ENCODE data around the gene MAML1.
"Not testable (repeated sequence)": the region's sequence is repeated elsewhere in the genome, so short reads cannot be mapped to it uniquely, and the experiment has no call there.

Gene MAML1

DNA sequence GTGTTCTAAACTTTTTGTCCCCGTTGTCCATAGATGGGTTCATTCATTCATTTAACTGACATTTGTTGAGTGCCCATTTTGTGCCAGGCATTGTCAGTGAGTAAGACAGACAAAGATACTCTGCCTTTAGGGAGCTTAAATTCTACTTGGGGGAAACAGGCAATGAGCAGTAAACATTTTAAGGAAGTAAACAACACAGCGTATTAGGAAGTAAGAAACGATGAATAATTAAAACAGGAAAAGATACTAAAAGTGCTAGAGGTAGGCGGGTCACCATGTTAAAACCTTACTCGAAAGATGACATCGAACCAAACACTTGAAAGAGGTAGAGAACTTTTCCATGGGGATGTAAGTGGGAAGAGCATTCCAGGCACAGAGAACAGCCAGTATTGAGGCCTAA lies 5.5 kb upstream of the MAML1 start:
- H3K9me3 Mint-ChIP-seq: no peaks in the 10 kb centered on the region
- H3K27ac Mint-ChIP-seq: peak overlapping the region; percentile 18
- intact Hi-C loops (cut with micrococcal nuclease): no loop called here
- H3K4me1 Mint-ChIP-seq (ENCODE audit: low read depth): peaks cover 59% of the 10 kb centered on the region
- H3K36me3 Mint-ChIP-seq (ENCODE audit: low read depth): peaks cover 94% of the 10 kb centered on the region
- no peaks in the 10 kb centered on the region for H3K27me3 Mint-ChIP-seq
- H3K4me3 Mint-ChIP-seq: no peak overlapping the region

DNA sequence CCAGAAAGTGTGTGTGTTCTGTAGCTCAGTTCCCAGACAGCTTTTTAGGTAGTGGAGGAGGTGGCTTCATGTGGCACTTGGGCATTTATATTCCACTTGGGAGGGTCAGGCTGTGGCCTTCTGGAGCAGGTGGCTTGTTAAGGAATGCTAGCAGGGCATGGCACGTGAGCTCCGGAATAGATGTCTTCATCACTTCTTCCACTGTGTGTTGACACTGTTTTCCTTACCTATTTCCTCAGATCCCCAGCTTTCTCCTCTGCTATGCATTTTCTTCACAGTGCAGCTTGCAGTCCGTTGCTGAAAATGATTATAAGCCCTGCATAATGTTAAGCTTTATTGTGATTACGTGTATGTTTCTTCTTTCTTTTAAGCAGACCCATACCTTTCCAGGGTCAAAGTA lies 3.3 kb upstream of the MAML1 start:
- H3K4me1 Mint-ChIP-seq (ENCODE audit: low read depth): peaks cover 55% of the 10 kb centered on the region
- H3K9me3 Mint-ChIP-seq: no peaks in the 10 kb centered on the region
- no peak overlapping the region for H3K27ac Mint-ChIP-seq
- intact Hi-C loops (cut with micrococcal nuclease): no loop called here
- no peaks in the 10 kb centered on the region for H3K27me3 Mint-ChIP-seq
- H3K36me3 Mint-ChIP-seq (ENCODE audit: low read depth): peaks cover 72% of the 10 kb centered on the region
- no peak overlapping the region for H3K4me3 Mint-ChIP-seq

DNA sequence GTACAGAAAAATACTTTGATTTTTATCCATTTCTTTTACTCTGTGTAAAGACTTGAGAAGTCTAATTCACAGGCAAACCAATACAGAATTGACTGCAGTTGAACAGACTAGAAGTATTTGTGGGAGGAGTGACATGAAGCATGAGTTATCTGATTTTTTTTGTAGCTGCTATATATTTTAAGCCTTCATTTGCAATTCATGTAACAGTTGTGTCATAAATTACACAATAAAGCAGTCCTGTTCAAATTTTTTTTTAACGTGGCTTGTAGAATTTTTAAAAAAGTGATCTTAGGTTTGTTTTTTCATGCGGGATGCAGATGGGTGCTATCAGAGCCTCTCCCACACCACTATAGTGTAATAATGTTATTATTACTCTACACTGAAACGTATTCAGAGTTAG lies 2.9 kb upstream of the MAML1 start:
- H3K4me1 Mint-ChIP-seq (ENCODE audit: low read depth): peaks cover 55% of the 10 kb centered on the region
- no peaks in the 10 kb centered on the region for H3K9me3 Mint-ChIP-seq
- H3K4me3 Mint-ChIP-seq: no peak overlapping the region
- intact Hi-C loops (cut with micrococcal nuclease): loop anchor here (5.0 kb wide), 1 partner anchor 63 kb away; the partner anchor contains the start of gene LTC4S
- peaks cover 68% of the 10 kb centered on the region for H3K36me3 Mint-ChIP-seq (ENCODE audit: low read depth)
- H3K27me3 Mint-ChIP-seq: no peaks in the 10 kb centered on the region
- H3K27ac Mint-ChIP-seq: no peak overlapping the region

DNA sequence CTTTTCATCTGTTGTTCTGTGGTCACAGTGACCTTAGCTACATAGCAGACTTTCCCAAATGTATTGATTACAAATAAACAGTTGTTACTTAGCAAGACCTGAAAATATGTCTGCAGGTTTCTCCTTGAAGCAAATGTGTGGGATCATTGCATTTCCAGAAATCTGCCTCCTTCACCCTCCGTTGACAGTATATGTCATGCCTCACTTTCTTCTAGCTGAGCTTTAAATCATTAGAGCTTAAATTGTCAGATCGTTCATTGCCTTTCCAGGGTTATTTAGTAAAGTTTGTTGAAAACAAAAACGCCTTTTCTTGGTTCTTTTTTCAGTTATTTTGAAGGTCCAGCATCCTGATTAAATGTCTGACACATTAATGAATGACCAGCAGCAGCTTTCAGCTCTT lies 2.3 kb upstream of the MAML1 start:
- Mint-ChIP-seq H3K36me3 (ENCODE audit: low read depth) (peaks cover 62% of the 10 kb centered on the region), H3K27me3 (no peaks in the 10 kb centered on the region), H3K4me3 (no peak overlapping the region), H3K27ac (peak overlapping the region; percentile 26), H3K4me1 (ENCODE audit: low read depth) (peaks cover 56% of the 10 kb centered on the region), H3K9me3 (no peaks in the 10 kb centered on the region)
- intact Hi-C loops (cut with micrococcal nuclease): loop anchor here (5.0 kb wide), 1 partner anchor 62 kb away; the partner anchor contains the start of gene LTC4S

DNA sequence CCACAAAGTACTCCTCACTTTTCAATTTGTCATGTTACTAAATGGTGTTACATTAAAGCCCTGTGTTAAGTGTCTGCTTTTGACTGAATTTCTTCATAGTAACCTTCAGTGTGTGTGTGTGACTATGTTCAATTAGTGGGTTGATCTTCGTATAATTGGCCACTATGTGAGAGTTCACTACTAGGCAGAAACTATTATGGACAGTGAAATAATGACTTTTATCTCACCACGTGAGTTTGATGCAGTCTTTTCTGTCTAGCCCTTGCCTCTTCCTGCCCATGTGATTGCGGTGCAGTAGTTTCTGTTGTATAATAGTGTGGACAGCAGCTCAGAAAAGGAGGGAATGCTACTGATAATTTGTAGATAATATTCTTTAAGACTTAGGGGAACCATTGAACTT lies 1.8 kb upstream of the MAML1 start:
- intact Hi-C loops (cut with micrococcal nuclease): loop anchor here (5.0 kb wide), 1 partner anchor 61 kb away; the partner anchor contains the start of gene LTC4S
- H3K9me3 Mint-ChIP-seq: no peaks in the 10 kb centered on the region
- no peaks in the 10 kb centered on the region for H3K27me3 Mint-ChIP-seq
- H3K36me3 Mint-ChIP-seq (ENCODE audit: low read depth): peaks cover 62% of the 10 kb centered on the region
- H3K4me1 Mint-ChIP-seq (ENCODE audit: low read depth): peaks cover 59% of the 10 kb centered on the region
- no peak overlapping the region for H3K4me3 Mint-ChIP-seq
- peak overlapping the region; percentile 26 for H3K27ac Mint-ChIP-seq

DNA sequence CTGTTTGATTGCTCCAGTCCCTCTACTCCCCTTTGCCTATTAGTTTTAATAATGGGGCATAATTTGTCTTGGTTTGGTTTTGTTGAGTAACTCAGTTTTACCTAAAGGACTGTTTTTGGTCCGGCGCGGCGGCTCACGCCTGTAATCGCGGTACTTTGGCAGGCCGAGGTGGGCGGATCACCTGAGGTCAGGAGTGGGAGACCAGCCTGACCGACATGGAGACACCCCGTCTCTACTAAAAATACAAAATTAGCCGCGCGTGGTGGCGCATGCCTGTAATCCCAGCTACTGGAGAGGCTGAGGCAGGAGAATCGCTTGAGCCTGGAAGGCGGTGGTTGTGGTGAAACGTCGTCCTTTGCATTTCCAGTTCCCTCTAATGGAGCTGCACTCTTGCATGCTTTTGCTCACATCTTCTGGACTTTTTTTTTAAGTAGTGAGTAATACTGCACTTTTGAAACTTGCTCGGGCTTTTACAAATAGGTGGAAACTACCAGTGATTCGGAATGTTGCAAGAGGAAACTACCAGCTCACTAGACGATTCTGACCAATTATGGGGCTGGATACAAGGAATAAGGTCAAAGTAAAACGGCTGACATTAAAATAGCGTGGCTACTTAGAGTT lies 721 bp upstream of the MAML1 start:
- Mint-ChIP-seq H3K4me1 (ENCODE audit: low read depth) (peaks cover 63% of the 10 kb centered on the region), H3K27me3 (no peaks in the 10 kb centered on the region), H3K36me3 (ENCODE audit: low read depth) (peaks cover 53% of the 10 kb centered on the region)

DNA sequence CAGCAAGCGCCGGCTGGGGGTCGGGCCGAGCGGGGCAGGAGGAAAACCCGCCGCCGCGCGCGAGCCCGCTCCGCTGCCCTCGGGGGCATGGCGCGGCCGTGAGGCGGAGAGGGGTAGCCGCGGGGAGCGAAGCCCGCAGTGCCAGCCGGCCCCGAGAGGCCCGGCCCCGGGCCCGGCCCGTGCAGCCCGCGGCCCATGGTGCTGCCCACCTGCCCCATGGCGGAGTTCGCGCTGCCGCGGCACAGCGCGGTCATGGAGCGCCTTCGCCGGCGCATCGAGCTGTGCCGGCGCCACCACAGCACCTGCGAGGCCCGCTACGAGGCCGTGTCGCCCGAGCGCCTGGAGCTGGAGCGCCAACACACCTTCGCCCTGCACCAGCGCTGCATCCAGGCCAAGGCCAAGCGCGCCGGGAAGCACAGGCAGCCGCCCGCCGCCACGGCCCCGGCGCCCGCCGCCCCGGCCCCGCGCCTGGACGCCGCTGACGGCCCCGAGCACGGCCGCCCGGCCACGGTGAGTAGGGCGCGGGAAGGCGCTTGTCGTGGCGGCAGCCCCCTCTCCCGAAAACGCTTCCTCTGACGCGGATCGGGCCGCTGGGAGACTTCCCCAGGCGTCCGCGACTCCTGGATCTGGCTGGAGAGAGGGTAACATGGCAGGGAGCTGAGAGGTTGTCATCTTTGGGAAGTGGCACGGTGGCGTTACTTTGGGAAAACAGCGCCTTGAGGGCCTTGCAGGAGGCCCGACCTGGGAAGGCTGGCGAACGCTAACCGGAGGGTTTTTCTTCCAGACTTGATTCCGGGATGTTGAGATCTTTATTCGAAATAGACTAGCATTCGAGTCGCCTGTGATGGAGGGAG lies 523 bp downstream of the MAML1 start:
- H3K36me3 Mint-ChIP-seq (ENCODE audit: low read depth): peaks cover 53% of the 10 kb centered on the region
- H3K27ac Mint-ChIP-seq: peak overlapping the region; percentile 88
- intact Hi-C loops (cut with micrococcal nuclease): loop anchor here (2.0 to 5.0 kb wide), 2 partner anchors 34 to 59 kb away; partner anchors contain the start of genes CANX and LTC4S
- H3K4me1 Mint-ChIP-seq (ENCODE audit: low read depth): peaks cover 62% of the 10 kb centered on the region
- peak overlapping the region; percentile 87 for H3K4me3 Mint-ChIP-seq
- no peaks in the 10 kb centered on the region for H3K9me3 Mint-ChIP-seq
- no peaks in the 10 kb centered on the region for H3K27me3 Mint-ChIP-seq

More for the DNA sequence above, 721 bp upstream of the MAML1 start:
- intact Hi-C loops (cut with micrococcal nuclease): loop anchor here (2.0 to 5.0 kb wide), 2 partner anchors 33 to 60 kb away; partner anchors contain the start of genes CANX and LTC4S
- Mint-ChIP-seq H3K9me3 (no peaks in the 10 kb centered on the region), H3K27ac (peak overlapping the region; percentile 88), H3K4me3 (peak overlapping the region; percentile 87)

DNA sequence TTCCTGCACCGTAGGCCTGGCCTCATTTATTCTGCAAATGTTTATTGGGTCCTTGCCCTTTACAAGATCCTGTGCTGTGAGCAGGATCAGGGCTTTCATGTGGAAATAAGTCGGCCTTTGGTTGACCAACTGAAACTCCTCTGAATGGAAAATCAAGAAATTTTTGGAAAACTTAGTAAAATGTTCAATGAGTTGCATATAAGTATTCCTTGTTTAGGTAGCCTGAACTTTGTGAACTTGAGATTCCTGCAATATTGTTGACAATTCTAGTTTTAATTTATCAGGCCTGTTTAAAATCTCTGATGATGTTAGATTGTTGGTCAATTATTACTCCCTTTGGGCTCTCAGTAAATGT lies 1.1 kb downstream of the MAML1 start:
- H3K9me3 Mint-ChIP-seq: peaks cover 5% of the 10 kb centered on the region
- H3K27ac Mint-ChIP-seq: peak overlapping the region; percentile 88
- H3K36me3 Mint-ChIP-seq (ENCODE audit: low read depth): peaks cover 53% of the 10 kb centered on the region
- H3K4me3 Mint-ChIP-seq: peak overlapping the region; percentile 87
- H3K27me3 Mint-ChIP-seq: no peaks in the 10 kb centered on the region
- intact Hi-C loops (cut with micrococcal nuclease): loop anchor here (2.0 to 5.0 kb wide), 2 partner anchors 35 to 59 kb away; partner anchors contain the start of genes CANX and LTC4S
- peaks cover 68% of the 10 kb centered on the region for H3K4me1 Mint-ChIP-seq (ENCODE audit: low read depth)

DNA sequence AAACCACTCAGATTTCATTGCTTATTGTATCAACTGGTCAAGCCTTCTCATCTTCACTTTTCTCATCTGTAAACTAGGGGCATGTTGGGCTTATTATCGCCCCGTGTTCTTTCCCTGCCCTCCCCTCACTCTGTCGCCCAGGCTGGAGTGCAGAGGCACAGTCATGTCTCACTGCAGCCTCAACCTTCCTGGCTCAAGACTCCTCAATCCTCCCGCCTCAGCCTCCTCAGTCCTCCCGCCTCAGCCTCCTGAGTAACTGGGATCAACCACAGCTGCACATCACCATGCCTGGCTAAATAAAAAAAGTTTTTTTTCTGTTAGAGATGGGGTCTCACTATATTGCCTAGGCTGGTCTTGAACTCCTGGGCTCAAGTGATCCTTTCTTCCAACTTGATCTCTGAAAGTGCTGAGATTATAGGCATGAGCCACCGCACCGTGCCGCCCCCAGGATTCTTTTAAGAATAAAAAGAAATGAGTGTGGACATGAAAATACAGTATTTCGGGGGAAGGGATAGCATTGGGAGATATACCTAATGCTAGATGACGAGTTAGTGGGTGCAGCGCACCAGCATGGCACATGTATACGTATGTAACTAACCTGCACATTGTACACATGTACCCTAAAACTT lies 2.0 kb downstream of the MAML1 start:
- H3K4me3 Mint-ChIP-seq: peak overlapping the region; percentile 87
- peaks cover 53% of the 10 kb centered on the region for H3K36me3 Mint-ChIP-seq (ENCODE audit: low read depth)
- intact Hi-C loops (cut with micrococcal nuclease): loop anchor here (5.0 kb wide), 1 partner anchor 58 kb away; the partner anchor contains the start of gene LTC4S
- peaks cover 7% of the 10 kb centered on the region for H3K9me3 Mint-ChIP-seq
- H3K27ac Mint-ChIP-seq: peak overlapping the region; percentile 33
- peaks cover 71% of the 10 kb centered on the region for H3K4me1 Mint-ChIP-seq (ENCODE audit: low read depth)
- H3K27me3 Mint-ChIP-seq: no peaks in the 10 kb centered on the region

DNA sequence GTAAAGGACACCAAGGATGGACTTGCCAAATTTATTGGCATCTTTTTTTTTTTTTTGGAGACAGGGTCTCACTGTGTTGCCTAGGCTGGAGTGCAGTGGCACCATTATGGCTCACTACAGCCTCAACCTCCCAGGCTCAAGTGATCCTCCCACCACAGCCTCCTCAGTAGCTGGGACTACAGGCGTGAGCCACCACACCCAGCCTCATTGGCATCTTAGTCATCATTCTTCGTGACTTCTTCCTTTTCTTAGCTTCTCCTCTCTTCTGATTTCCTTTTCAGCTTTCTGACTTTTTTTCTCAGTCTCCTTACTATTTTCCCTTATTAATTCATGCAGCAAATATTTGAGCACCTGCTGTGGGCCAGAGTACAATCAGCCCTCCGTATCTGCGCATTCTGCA lies 6.1 kb downstream of the MAML1 start:
- intact Hi-C loops (cut with micrococcal nuclease): no loop called here

DNA sequence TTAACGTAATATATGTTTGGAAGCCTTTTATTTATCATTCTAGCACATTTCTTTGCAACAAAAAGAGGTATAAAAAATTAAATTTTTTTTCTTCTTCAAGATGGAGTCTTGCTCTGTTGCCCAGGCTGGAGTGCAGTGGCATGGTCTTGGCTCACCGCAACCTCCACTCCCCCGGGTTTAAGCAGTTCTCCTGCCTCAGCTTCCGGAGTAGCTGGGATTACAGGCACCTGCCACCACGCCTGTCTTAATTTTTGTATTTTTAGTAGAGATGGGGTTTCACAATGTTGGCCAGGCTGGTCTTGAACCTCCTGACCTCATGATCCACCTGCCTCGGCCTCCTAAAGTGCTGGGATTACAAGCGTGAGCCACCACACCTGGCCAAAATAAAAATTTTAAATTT lies 11.5 kb downstream of the MAML1 start:
- H3K9me3 Mint-ChIP-seq; H3K4me3 Mint-ChIP-seq; H3K27me3 Mint-ChIP-seq; H3K27ac Mint-ChIP-seq; intact Hi-C loops (cut with micrococcal nuclease): not testable (repeated sequence)
- Mint-ChIP-seq H3K4me1 (ENCODE audit: low read depth) (peaks cover 45% of the 10 kb centered on the region), H3K36me3 (ENCODE audit: low read depth) (peaks cover 53% of the 10 kb centered on the region)

More for the DNA sequence above, 6.1 kb downstream of the MAML1 start:
- no peaks in the 10 kb centered on the region for H3K27me3 Mint-ChIP-seq
- H3K9me3 Mint-ChIP-seq: peaks cover 7% of the 10 kb centered on the region
- H3K36me3 Mint-ChIP-seq (ENCODE audit: low read depth): peaks cover 58% of the 10 kb centered on the region
- H3K27ac Mint-ChIP-seq: peak overlapping the region; percentile 70
- no peak overlapping the region for H3K4me3 Mint-ChIP-seq
- peaks cover 66% of the 10 kb centered on the region for H3K4me1 Mint-ChIP-seq (ENCODE audit: low read depth)

DNA sequence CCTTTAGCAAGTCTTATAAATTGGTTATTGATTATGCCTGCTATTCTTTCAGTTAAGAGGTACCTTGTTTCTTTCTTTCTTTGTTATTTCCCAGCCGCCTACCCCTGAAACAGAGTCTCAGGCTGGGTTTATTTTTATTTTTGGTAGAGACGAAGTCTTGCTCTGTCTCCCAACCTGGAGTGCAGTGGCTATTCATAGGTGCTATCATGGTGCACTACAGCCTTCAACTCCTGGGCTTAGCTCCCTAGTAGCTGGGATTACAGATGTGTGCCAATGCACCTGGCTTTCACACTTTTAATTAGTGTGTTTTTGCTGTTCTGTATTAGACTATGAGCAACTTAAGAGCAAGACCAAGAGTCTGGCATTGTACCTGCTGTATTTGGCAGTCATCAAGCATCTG lies 14.2 kb downstream of the MAML1 start:
- Mint-ChIP-seq H3K27ac (peak overlapping the region; percentile 46), H3K4me3 (no peak overlapping the region), H3K4me1 (ENCODE audit: low read depth) (peaks cover 32% of the 10 kb centered on the region), H3K36me3 (ENCODE audit: low read depth) (peaks cover 47% of the 10 kb centered on the region), H3K9me3 (no peaks in the 10 kb centered on the region), H3K27me3 (no peaks in the 10 kb centered on the region)
- intact Hi-C loops (cut with micrococcal nuclease): no loop called here

DNA sequence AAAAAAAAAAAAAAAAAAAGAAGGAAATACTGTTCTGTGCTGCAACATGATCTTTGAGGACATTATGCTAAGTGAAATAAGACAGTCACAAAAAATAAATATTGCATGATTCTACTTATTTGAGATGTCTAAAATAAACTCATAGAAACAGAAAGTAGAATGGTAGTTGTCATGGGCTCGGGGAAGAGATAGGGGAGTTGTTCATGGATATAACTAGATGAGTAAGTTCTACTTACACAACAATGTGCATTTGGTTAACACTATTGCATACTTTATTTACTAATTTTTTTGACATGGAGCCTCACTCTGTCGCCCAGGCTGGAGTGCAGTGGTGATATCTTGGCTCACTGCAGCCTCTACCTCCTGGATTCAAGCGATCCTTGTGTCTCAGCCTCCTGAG lies 15.2 kb downstream of the MAML1 start:
- intact Hi-C loops (cut with micrococcal nuclease): no loop called here
- H3K27me3 Mint-ChIP-seq: no peaks in the 10 kb centered on the region
- peaks cover 49% of the 10 kb centered on the region for H3K36me3 Mint-ChIP-seq (ENCODE audit: low read depth)
- peak overlapping the region; percentile 46 for H3K27ac Mint-ChIP-seq
- H3K9me3 Mint-ChIP-seq: no peaks in the 10 kb centered on the region
- H3K4me1 Mint-ChIP-seq (ENCODE audit: low read depth): peaks cover 32% of the 10 kb centered on the region
- H3K4me3 Mint-ChIP-seq: no peak overlapping the region

Data from dendritic cell treated with granulocyte-macrophage colony-stimulating factor and Interleukin-4, amounts not matched to agents 40 ng/mL and 50 ng/mL, for 4 days (primary cell).